Uterus (tissue), 4 donors: ENCODE results near the gene SDSL. TPM values are rescaled to one million over a fixed set of nuclear protein-coding genes. Genes with fewer than 3 reads are reported as not detected.

ENCODE experiments used
- DNase-seq, 2 donors: peaks; one replicate each; pipeline ENCODE4 v3.0.0-alpha.2; 2019 to 2020
- H3K27ac ChIP-seq, 2 donors: fragments of 200-600 bp; sonication (generic); 1 replicate in 1 of 2; 2 replicates in 1 of 2; pipeline ENCODE4 v1.5.1; 2016 to 2018
- H3K27me3 ChIP-seq, 2 donors: fragments of 200-600 bp; sonication (generic); one replicate each; pipeline ENCODE4 v1.5.1; 2018 to 2019; ENCODE audit warnings: control low read depth in 1 of 2
- H3K36me3 ChIP-seq, 2 donors: fragments of 200-600 bp; sonication (generic); one replicate each; pipeline ENCODE4 v1.5.1; 2019; ENCODE audit warnings: control low read depth in 1 of 2
- H3K4me1 ChIP-seq, 2 donors: fragments of 200-600 bp; sonication (generic); one replicate each; pipeline ENCODE4 v1.5.1; 2018 to 2019; ENCODE audit warnings: control low read depth in 1 of 2
- H3K4me3 ChIP-seq, 2 donors: fragments of 200-600 bp; sonication (generic); 1 replicate in 1 of 2; 2 replicates in 1 of 2; pipeline ENCODE4 v1.5.1; 2018 to 2019; ENCODE audit warnings: mild to moderate bottlenecking in 1 of 2
- H3K9me3 ChIP-seq, 2 donors: fragments of 200-600 bp; sonication (generic); one replicate each; pipeline ENCODE4 v1.5.1; 2019; ENCODE audit warnings: control low read depth in 1 of 2
- POLR2A ChIP-seq, 2 donors: fragments of 450-650 bp; IDR thresholded peaks; one replicate each; pipeline ENCODE4 v1.6.1; 2016; ENCODE audit warnings: antibody characterized with exemption in 2 of 2, mild to moderate bottlenecking in 1 of 2, moderate library complexity in 1 of 2
- intact Hi-C: fragments of 100-400 bp; cut with DNase I; formaldehyde crosslinking; loops from one replicate; pipeline ENCODE4 v1.15.1; 2023; ENCODE audit warnings: low total_unique reads
- total RNA-seq, 4 donors: library from RNA; depleted of rRNA in 3 of 4; stranded (reverse); fragments of >200 nt in 3 of 4; gene quantifications; one replicate each; pipeline versions ENCODE4 v1.1.0 to v1.2.4, GENCODE V29; 2014 to 2023
- TF ChIP-seq, protein P1 (sequence below), 4 experiments: fragments of 200-600 bp in 2 of 4; fragments of 450-650 bp in 2 of 4; sonication (generic) in 2 of 4; IDR thresholded peaks; one replicate each; pipeline ENCODE4 v1.5.1; 2016 to 2019; ENCODE audit warnings: antibody characterized with exemption in 4 of 4, mild to moderate bottlenecking in 2 of 4, moderate library complexity in 1 of 4
- donor health status: DM: yes; HTN: yes; CAD: no.

The SDSL gene
- total RNA-seq, 4 donors from 2014 or later: 0.26 to 3.0 (median 0.61) TPM; not detected in 1

DNA sequence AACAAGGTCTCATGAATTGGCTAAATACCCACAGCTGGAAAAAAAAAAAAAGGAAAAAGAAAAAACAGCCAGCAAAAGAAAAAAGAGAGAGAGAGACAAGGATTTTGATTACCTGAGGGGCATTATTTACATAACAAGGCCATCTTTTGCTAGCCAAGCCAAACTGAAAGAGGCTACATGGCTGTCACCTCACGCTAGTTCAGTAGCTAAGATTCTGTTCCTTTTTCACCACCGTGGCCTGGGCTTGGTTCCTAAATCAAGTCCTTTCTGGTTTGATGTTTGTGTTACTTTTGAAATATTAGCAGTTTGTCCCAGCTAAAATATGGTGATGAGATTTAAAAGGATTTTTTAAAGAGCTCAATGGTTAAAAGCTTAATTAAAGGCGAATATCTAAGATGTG, 16.5 kb upstream of the SDSL start:
- DNase-seq: no peak
- Histone ChIP-seq H3K4me3 (no peak overlapping the region), H3K27ac (no peak overlapping the region), H3K4me1 (no peaks in the 10 kb centered on the region), H3K36me3 (no peaks in the 10 kb centered on the region), H3K9me3 (no peaks in the 10 kb centered on the region), H3K27me3 (no peaks in the 10 kb centered on the region)
- no peak for TF ChIP-seq POLR2A (IDR thresholded peaks at IDR 0.05)
- TF ChIP-seq, protein P1, sequence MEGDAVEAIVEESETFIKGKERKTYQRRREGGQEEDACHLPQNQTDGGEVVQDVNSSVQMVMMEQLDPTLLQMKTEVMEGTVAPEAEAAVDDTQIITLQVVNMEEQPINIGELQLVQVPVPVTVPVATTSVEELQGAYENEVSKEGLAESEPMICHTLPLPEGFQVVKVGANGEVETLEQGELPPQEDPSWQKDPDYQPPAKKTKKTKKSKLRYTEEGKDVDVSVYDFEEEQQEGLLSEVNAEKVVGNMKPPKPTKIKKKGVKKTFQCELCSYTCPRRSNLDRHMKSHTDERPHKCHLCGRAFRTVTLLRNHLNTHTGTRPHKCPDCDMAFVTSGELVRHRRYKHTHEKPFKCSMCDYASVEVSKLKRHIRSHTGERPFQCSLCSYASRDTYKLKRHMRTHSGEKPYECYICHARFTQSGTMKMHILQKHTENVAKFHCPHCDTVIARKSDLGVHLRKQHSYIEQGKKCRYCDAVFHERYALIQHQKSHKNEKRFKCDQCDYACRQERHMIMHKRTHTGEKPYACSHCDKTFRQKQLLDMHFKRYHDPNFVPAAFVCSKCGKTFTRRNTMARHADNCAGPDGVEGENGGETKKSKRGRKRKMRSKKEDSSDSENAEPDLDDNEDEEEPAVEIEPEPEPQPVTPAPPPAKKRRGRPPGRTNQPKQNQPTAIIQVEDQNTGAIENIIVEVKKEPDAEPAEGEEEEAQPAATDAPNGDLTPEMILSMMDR (IDR thresholded peaks at IDR 0.05): no peak
- intact Hi-C loops: no loop called here

DNA sequence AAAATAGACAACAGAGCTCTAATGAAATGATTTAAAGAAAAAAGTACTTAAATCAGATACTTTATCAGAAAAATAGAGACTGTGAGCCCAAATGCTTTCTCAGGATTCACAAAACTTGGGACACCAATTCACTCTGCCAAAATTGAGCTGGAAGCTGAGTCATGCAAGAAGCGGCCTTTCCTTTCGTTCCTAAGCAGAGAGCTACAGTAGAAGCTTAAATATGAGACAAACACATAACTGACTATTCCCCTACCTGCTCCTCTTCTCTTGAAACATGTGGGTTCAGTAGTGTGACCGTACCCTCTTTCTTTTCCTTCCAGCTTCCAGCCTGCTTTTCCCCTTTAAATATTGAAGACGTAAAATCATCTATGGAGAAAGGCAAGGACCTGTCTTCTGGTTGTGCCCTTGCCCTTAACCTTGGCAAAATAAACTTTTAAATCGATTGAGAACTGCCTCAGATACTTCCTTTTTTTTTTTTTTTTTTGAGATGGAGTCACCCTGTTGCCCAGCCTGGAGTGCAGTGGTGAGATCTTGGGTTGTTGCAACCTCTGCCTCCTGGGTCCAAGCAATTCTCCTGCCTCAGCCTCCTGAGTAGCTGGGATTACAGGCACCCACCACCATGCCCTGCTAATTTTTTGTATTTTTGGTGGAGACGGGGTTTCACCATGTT, 14.1 kb upstream of the SDSL start:
- Histone ChIP-seq H3K27ac (no peak overlapping the region), H3K4me1 (no peaks in the 10 kb centered on the region)

DNA sequence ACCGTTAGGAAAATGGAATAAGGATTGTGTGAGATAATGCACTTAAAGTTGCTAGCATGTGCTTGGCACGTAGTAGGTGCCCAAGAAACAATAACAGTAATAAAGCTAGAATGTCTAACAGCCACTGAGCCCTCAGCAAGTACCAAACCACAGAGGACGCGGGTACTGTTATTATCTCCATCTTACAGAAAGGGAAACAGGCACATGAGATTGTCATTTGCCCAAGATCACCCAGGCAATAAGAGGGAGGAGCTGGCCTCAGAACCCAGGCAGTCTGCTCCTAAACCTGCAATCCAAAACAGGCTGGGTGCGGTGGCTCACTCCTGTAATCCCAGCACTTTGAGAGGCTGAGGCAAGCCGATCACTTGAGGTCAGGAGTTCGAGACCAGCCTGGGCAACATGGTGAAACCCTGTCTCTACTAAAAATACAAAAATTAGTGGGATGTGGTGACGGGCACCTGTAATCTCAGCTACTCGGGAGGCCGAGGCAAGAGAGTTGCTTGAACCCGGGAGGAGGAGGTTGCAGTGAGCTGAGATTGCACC, 13.4 kb upstream of the SDSL start:
- no peaks in the 10 kb centered on the region for H3K36me3 ChIP-seq
- TF ChIP-seq, protein P1 (IDR thresholded peaks at IDR 0.05): no peak
- no peak for DNase-seq
- no peaks in the 10 kb centered on the region for H3K27me3 ChIP-seq
- no peak overlapping the region for H3K27ac ChIP-seq
- H3K4me1 ChIP-seq: no peaks in the 10 kb centered on the region
- intact Hi-C loops: no loop called here
- no peaks in the 10 kb centered on the region for H3K9me3 ChIP-seq
- H3K4me3 ChIP-seq: no peak overlapping the region

More for the DNA sequence above, 14.1 kb upstream of the SDSL start:
- intact Hi-C loops: no loop called here
- Histone ChIP-seq H3K4me3 (no peak overlapping the region), H3K9me3 (no peaks in the 10 kb centered on the region), H3K27me3 (no peaks in the 10 kb centered on the region), H3K36me3 (no peaks in the 10 kb centered on the region)
- DNase-seq: no peak
- TF ChIP-seq, protein P1 (IDR thresholded peaks at IDR 0.05): no peak
- TF ChIP-seq POLR2A (IDR thresholded peaks at IDR 0.05): no peak

DNA sequence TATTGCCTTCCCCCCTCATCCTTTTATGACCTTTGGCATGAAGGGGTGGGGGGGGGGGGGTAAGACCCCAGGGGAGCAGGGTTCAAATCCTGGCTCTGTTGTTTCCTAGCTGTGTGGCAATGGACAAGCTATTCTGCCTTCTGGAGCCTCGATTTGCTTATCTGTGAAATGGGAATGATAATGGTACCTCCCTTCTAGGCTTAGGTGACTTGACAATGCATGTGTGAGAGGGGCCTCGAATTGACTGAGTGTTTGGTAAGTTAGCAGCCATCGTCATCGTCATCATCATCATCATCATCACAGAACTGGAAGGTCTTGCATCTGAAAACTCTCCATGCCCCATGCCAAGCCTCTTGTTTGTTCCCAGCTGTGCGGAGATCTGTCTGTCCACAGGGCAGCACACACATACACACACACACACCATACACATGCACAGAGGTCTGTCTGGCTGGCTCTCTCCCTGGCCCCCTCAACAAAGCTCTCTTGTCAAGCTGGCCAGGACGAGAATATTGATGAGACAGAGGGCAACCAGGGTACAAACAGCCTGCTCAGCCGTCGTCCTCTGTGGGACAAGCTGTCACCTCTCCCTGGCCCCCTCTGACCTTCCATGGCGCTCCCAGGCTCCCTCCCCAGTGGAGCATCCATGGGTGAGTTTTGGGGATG, 12.6 kb upstream of the SDSL start:
- H3K27ac ChIP-seq: no peak overlapping the region
- H3K27me3 ChIP-seq: no peaks in the 10 kb centered on the region
- no peak for TF ChIP-seq POLR2A (IDR thresholded peaks at IDR 0.05)
- TF ChIP-seq, protein P1 (IDR thresholded peaks at IDR 0.05): no peak
- DNase-seq: no peak
- no peak overlapping the region for H3K4me3 ChIP-seq
- no peaks in the 10 kb centered on the region for H3K36me3 ChIP-seq
- intact Hi-C loops: no loop called here
- H3K4me1 ChIP-seq: no peaks in the 10 kb centered on the region
- no peaks in the 10 kb centered on the region for H3K9me3 ChIP-seq

DNA sequence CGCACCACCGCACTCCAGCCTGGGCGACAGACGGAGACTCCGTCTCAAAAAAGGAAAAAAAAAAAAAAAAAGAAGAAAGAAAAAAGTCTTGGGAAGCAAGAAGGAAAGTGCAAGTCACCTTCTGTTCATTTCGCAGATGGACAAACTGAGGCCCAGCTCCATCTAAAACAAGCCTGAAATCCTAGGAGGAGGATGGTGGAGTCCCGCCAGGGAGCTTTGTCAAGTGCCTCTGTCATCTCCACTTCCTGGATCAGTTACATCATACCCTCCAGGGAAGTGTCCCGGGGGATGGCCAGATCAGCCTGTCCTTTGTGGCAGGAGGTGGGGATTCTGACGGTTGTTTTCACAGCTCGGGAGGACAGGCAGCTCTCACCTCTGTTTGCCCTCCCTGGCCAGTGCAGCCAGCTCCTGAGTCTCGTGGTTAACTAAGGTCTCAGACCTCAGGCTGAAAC, 8.7 kb upstream of the SDSL start:
- intact Hi-C loops: no loop called here
- H3K27me3 ChIP-seq: no peaks in the 10 kb centered on the region
- no peak for DNase-seq
- no peaks in the 10 kb centered on the region for H3K9me3 ChIP-seq
- no peaks in the 10 kb centered on the region for H3K4me1 ChIP-seq
- no peak overlapping the region for H3K4me3 ChIP-seq
- H3K27ac ChIP-seq: no peak overlapping the region
- TF ChIP-seq POLR2A (IDR thresholded peaks at IDR 0.05): no peak
- TF ChIP-seq, protein P1 (IDR thresholded peaks at IDR 0.05): no peak
- H3K36me3 ChIP-seq: no peaks in the 10 kb centered on the region
